Stimulated activated CD4-positive, alpha-beta T cell treated with anti-CD3 and anti-CD28 coated beads, Interleukin-4, amount 100 ng/mL, for 48 hours (primary cell): ENCODE measurements around the gene KLHL36.
A peak's percentile ranks its signal among the peaks of the same experiment; 100 is the strongest.

Source experiments
- DNase-seq, 2 donors: peaks; one replicate each; pipeline ENCODE4 v3.0.0-alpha.2; 2020; ENCODE audit warnings: low read depth in 2 of 2

The KLHL36 gene

GRCh38 chr16:84643674-84644073 lies 4.6 kb upstream of the KLHL36 start:
- no peak for DNase-seq

DNA sequence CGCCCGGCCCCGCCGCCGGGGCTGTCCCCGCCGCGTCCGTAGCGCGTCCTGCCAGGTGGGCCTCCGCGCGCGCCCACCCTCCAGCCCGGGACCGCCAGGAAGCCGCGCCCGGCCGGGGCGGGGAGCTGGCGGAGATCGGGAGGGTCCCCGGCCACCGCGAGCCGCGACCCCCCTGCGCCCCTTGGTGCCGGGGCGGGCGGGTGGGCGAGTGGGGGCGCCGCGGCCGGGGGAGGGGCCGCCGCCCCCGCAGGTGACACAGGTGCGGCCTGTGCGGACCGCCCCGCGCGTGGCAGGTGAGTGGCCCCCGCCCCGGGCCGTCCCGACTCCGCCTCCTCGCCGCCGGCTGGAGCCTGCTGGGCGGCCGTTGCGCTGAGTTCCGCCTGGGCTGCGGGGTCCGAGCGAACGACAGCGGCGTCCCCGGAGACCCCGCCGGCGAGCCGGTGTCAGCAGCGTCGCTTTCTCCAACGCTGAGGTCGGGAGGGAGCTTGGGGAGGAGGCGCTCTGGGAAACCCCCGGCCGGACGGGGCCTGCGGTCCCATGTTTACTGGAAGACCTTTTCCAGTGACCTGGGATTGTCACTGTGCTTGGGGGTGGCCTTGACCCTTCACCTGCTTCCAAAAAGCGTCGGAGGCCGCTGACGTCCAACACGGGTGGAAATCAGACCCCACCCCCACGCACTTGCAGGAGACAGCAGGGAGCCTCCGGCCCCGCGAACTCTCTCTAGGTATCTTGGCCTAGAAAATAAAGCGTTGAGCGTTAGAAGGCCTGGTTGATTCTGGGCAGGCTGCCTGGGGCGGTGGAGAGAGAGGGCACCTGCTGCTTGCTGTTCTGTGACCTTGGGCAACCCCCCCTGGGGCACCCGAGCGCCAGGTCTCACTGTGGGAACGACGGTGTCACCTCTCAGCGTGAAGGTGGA lies 542 bp downstream of the KLHL36 start:
- DNase-seq = peak; percentile 15 to 17

DNA sequence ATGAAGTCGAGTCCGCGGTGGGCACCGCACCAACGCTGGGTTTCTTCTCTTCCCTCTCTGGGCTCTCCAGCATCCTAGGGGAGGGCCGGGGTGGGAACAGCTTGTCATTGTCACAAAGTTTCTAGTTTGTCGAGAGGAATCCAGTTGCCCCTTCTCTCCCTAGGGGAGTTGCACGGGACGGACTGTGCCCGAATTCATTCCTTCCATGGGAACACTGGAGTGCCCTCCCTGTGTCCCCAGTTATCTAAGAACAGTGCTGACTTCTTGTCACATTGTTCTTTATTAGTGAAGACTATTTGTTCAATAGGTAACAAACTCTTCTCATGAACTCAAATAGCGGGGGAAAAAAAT lies 1.2 kb downstream of the KLHL36 start:
- no peak for DNase-seq

GRCh38 chr16:84650062-84650991 lies 2.0 kb downstream of the KLHL36 start:
- DNase-seq = no peak

GRCh38 chr16:84652566-84652965 lies 4.3 kb downstream of the KLHL36 start:
- DNase-seq = no peak

- no peak for DNase-seq
Observed at GRCh38 chr16:84654238-84654637, 5.9 kb downstream of the KLHL36 start.

- no peak for DNase-seq
Observed at GRCh38 chr16:84654998-84655397, 6.7 kb downstream of the KLHL36 start.

GRCh38 chr16:84656649-84657048 lies 8.3 kb downstream of the KLHL36 start:
- DNase-seq = no peak

DNA sequence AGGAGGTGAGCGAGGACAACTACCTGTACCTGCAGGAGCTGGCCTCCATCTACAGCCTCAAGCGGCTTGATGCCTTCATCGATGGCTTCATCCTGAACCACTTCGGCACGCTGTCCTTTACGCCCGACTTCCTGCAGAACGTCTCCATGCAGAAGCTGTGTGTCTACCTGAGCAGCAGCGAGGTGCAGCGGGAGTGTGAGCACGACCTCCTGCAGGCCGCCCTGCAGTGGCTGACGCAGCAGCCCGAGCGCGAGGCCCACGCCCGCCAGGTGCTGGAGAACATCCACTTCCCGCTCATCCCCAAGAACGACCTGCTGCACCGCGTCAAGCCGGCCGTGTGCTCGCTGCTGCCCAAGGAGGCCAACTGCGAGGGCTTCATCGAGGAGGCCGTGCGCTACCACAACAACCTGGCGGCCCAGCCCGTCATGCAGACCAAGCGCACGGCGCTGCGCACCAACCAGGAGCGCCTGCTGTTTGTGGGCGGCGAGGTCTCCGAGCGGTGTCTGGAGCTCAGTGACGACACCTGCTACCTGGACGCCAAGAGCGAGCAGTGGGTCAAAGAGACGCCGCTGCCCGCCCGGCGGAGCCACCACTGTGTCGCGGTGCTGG lies 9.0 kb downstream of the KLHL36 start:
- no peak for DNase-seq

DNA sequence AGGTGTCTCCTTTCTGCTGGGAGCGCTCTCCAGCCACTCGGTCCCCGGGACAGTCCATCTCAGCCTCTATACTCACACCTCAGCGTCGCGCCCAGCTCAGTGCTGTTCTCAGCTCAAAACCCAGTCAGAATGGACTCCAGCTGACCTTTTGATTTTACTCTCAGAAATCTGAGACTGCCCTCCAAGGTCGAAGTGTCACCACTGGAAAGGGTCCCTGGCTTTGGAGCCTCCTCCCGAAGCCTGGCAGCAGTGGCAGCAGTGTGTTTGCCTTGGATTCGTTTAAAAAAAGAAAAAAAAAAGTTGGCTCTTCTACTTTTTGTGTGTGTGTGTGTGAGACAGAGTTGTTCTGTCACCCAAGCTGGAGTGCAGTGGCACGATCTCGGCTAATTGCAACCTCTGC lies 10.4 kb downstream of the KLHL36 start:
- no peak for DNase-seq

- no peak for DNase-seq
Observed at GRCh38 chr16:84659656-84660300, 11.5 kb downstream of the KLHL36 start.

DNA sequence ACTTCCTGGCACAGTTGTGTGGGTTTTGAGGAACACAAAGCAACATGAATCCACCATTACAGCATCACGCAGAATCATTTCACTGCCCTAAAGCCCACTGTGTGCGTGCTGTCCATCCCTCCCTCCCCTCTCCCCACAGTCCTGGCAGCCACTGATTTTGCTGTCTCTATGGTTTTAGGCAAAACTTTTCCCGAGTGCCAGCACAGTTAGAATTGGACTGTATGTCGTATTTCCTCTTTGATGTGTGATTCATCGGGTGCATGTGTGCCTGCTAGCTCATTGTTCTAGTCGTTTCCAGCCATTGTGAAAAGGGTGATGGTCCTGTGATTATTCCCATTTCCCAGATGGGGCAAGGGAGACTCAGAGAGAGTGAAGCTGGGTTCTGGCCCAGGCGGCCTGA lies 12.7 kb downstream of the KLHL36 start:
- no peak for DNase-seq

GRCh38 chr16:84661418-84662060 lies 13.2 kb downstream of the KLHL36 start:
- DNase-seq = no peak

GRCh38 chr16:84662471-84662870 lies 14.2 kb downstream of the KLHL36 start:
- no peak for DNase-seq

DNA sequence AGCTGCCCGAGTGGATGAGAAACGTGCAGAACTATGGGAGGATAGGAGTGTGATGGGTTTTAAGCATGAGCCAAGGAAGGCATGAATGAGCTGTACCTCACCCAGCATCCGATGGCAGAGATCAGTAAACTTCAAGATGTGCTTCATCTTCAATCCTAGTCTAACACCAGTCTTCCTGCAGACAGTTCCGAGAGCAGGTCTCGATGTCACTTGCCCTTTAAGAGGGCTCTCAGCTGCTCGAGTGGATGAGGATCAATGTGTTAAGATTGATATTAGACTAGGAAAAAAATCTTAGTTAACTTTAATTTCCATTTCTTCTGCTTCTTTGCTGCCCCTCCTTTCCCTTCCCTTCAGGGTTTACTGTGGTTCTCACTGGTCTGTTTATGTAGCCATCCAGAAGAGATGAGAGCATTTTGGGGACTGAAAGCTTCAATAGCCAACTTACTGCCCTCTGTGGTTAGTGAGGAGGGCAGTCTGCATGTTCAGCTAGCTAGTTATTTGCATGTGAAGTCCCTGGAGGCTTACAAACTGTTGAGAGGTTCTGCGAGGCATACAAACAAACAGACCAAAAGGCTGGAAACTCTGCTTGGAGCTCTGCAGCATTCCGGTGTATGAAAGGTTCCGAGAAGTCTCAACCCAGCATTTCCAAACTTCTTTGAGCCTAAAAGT lies 15.3 kb downstream of the KLHL36 start:
- DNase-seq = no peak

- DNase-seq = no peak
Observed at GRCh38 chr16:84665359-84665758, 17.0 kb downstream of the KLHL36 start.

DNA sequence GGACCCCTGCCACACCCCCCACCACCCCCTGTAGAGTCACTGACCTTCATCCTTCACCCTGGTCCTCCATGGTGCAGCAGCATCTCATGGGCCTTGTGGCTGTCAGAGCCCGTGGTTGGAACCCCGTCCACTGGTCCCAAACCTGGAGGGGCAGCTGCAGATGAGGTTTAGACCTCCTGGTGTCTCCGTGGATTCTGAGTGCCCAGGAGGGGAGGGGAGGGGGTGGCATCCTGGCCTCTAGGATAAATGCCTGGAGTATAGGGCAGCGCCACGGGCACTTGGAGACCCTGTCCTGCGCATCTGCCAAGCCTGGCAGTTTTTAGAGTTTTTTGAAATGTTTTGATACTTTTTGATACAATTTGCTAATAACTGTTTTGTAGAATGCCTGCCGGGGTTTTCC lies 17.5 kb downstream of the KLHL36 start:
- DNase-seq = no peak

- DNase-seq = no peak
Observed at GRCh38 chr16:84667600-84668309, 19.4 kb downstream of the KLHL36 start.

DNA sequence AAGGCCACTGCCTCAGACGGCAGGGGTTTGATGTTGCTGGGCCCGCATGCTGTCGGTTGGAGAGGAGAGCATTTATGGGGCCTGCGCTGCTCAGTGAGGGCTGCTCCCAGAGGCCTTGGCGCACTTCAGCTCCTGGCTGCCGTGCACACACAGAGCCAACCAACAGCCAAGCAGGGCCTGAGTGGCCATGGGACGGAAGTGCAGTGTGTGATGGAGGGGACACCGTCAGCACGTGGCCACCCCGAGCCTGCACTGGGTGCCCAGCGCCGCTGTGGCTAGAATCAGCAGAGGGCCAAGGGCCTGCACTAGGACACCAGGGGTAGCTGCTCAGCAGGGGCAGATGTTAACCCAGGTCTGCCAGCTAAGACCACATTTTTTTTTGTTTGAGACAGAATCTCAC lies 21.8 kb downstream of the KLHL36 start:
- no peak for DNase-seq
